Glutamatergic neuron (in vitro differentiated cells): ENCODE measurements around the gene CACNG6. TPM values are rescaled to one million over a fixed set of nuclear protein-coding genes. Genes with fewer than 3 reads are reported as not detected.
A peak's percentile ranks its signal among the peaks of the same experiment; 100 is the strongest.

ENCODE experiments used
- DNase-seq: peaks from one replicate; pipeline ENCODE4 v3.0.0; 2022
- H3K27ac Mint-ChIP-seq: one replicate; pipeline ENCODE4 v1.8.0; 2020; ENCODE audit warnings: mild to moderate bottlenecking, mixed read lengths, inconsistent platforms; ENCODE audit not compliant: unreplicated experiment
- H3K27me3 Mint-ChIP-seq: one replicate; pipeline ENCODE4 v1.8.0; 2020; ENCODE audit warnings: mild to moderate bottlenecking, moderate library complexity, mixed read lengths, inconsistent platforms; ENCODE audit not compliant: unreplicated experiment
- H3K36me3 Mint-ChIP-seq: one replicate; pipeline ENCODE4 v1.8.0; 2020; ENCODE audit warnings: mild to moderate bottlenecking, mixed read lengths, inconsistent platforms; ENCODE audit not compliant: unreplicated experiment
- H3K4me1 Mint-ChIP-seq: one replicate; pipeline ENCODE4 v1.8.0; 2020; ENCODE audit warnings: mild to moderate bottlenecking, low read depth, mixed read lengths, inconsistent platforms; ENCODE audit not compliant: unreplicated experiment
- H3K4me3 Mint-ChIP-seq: one replicate; pipeline ENCODE4 v1.8.0; 2020; ENCODE audit warnings: mild to moderate bottlenecking, mixed read lengths, inconsistent platforms; ENCODE audit not compliant: unreplicated experiment
- H3K9me3 Mint-ChIP-seq: one replicate; pipeline ENCODE4 v1.8.0; 2020; ENCODE audit warnings: mild to moderate bottlenecking, moderate library complexity, mixed read lengths, inconsistent platforms; ENCODE audit not compliant: unreplicated experiment
- total RNA-seq: library from RNA; stranded (reverse); fragmentation: NEBNext Ultra II Directional; extraction: Animal tissue kit (Norgen Biotek cat#: 25700); gene quantifications from one replicate; pipeline ENCODE4 v1.2.1, GENCODE V29; 2021; ENCODE audit not compliant: unreplicated experiment
- TF ChIP-seq, protein P1 (sequence below): fragments of 200-600 bp; sonication (generic); IDR thresholded peaks from one replicate; pipeline ENCODE4 v1.5.0; 2021; ENCODE audit not compliant: partially characterized antibody, unreplicated experiment

Gene CACNG6
- total RNA-seq, 1 donor from 2014 or later: 0.74 TPM

DNA sequence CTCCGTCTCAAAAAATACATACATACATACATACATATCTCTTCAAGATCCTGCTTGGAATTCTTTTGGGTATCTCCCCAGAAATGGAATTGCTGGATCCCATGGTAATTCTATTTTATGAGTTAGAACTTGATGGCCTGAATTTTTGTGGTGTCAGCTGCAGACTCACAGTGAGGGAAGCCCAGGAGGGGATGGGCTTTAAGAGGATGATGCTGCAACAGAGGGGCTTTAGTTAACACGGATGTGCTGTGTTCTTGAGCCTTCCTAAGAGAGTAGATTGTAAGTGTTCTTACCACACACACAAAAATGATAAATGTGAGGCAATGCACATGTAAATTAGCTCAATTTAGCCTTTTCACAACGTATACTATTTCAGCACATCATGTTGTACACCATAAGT, 31.8 kb downstream of the CACNG6 start:
- no peak overlapping the region for H3K4me3 Mint-ChIP-seq
- DNase-seq: no peak
- TF ChIP-seq, protein P1, sequence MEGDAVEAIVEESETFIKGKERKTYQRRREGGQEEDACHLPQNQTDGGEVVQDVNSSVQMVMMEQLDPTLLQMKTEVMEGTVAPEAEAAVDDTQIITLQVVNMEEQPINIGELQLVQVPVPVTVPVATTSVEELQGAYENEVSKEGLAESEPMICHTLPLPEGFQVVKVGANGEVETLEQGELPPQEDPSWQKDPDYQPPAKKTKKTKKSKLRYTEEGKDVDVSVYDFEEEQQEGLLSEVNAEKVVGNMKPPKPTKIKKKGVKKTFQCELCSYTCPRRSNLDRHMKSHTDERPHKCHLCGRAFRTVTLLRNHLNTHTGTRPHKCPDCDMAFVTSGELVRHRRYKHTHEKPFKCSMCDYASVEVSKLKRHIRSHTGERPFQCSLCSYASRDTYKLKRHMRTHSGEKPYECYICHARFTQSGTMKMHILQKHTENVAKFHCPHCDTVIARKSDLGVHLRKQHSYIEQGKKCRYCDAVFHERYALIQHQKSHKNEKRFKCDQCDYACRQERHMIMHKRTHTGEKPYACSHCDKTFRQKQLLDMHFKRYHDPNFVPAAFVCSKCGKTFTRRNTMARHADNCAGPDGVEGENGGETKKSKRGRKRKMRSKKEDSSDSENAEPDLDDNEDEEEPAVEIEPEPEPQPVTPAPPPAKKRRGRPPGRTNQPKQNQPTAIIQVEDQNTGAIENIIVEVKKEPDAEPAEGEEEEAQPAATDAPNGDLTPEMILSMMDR: no peak
- peaks cover 10% of the 10 kb centered on the region for H3K27me3 Mint-ChIP-seq
- peaks cover 5% of the 10 kb centered on the region for H3K4me1 Mint-ChIP-seq
- H3K27ac Mint-ChIP-seq: no peak overlapping the region
- no peaks in the 10 kb centered on the region for H3K36me3 Mint-ChIP-seq
- H3K9me3 Mint-ChIP-seq: no peaks in the 10 kb centered on the region

DNA sequence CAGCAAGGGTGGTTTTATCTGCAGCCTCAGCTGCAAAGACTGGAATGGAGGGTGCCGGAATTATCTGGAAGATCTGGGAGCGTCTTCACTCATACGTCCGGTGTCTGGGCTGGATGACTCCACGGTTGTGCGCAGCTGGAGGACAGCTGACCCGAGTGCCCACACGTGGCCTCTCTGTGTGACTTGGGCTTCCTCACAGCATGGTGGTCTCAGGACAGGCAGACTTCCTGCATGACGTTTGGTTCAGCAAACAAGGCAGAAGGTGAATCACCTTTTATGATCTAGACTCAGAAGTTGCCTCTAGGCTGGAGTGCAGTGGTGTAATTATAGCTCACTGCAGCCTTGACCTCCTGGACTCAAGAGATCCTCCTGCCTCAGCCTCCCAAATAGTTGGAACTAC, 33.2 kb downstream of the CACNG6 start:
- no peak for DNase-seq
- Mint-ChIP-seq H3K27me3 (peaks cover 10% of the 10 kb centered on the region), H3K27ac (no peak overlapping the region), H3K4me1 (peaks cover 5% of the 10 kb centered on the region), H3K36me3 (no peaks in the 10 kb centered on the region), H3K9me3 (no peaks in the 10 kb centered on the region), H3K4me3 (no peak overlapping the region)
- TF ChIP-seq, protein P1: no peak

DNA sequence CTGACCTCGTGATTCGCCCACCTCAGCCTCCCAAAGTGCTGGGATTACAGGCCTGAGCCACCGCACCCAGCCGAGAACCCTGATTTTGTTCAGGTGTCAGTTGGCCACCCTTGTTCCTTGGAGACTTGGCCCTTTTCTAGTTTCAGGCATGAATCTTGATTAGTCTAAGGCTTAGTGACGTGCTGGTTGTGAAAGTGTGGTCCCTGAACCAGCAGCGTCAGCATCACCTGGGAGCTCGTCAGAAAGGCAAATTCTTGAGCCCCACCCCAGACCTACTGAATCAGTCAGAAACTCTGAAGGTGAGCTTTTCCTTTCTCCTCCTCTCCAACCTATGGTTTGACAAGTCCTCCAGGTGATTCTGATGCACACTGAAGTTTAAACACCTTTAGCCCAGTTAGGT, 35.2 kb downstream of the CACNG6 start:
- Mint-ChIP-seq H3K9me3 (no peaks in the 10 kb centered on the region), H3K27ac (no peak overlapping the region), H3K4me3 (no peak overlapping the region), H3K27me3 (peaks cover 6% of the 10 kb centered on the region), H3K4me1 (peaks cover 6% of the 10 kb centered on the region), H3K36me3 (no peaks in the 10 kb centered on the region)
- DNase-seq: no peak
- TF ChIP-seq, protein P1: no peak

DNA sequence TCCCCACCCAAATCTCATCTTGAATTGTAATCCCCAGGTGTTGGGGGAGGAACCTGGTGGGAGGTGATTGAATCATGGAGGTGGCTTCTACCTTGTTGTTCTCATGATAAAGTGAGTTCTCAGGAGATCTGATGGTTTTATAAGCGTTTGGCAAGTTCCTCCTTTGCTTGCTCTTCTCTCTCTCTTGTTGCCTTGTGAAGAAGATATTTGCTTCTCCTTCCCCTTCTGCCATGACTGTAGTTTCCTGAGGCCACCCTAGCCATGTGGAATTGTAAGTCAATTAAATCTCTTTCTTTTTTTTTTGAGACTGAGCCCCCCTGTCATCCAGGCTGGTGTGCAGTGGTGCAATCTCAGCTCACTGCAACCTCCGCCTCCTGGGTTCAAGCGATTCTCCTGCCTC, 37.9 kb downstream of the CACNG6 start:
- Mint-ChIP-seq H3K27me3 (peaks cover under 1% of the 10 kb centered on the region), H3K4me1 (peaks cover 2% of the 10 kb centered on the region), H3K9me3 (no peaks in the 10 kb centered on the region), H3K4me3 (no peak overlapping the region), H3K27ac (no peak overlapping the region), H3K36me3 (no peaks in the 10 kb centered on the region)
- DNase-seq: no peak
- TF ChIP-seq, protein P1: no peak

DNA sequence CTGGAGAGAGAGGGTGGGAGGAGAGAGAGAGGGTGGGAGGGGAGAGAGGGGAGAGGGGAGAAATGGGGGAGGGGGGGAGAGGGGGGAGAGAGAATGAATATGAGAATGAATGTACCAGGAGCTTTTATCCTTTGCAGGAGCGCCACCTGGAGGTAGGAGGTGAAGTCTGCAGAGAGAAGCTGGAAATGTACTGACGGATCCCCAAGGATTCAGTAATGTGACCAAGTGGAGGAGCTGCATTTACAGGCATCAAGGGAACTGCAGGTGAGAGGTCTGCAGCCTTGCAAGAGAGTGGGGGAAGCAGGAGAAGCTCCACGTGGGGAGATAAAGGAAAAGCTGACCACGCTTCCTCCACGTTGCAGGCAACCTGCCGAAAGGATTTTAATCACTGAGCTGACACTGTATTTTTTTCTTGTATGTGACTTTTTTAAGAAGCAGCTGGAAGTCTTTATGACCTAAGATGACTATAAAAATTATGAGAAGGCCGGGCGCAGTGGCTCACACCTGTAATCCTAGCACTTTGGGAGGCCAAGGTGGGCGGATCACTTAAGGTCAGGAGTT, 38.6 kb downstream of the CACNG6 start:
- TF ChIP-seq, protein P1: peak; percentile 66
- no peaks in the 10 kb centered on the region for H3K27me3 Mint-ChIP-seq
- peaks cover 2% of the 10 kb centered on the region for H3K4me1 Mint-ChIP-seq
- H3K27ac Mint-ChIP-seq: no peak overlapping the region
- DNase-seq: peak; percentile 79
- no peaks in the 10 kb centered on the region for H3K36me3 Mint-ChIP-seq
- no peaks in the 10 kb centered on the region for H3K9me3 Mint-ChIP-seq
- H3K4me3 Mint-ChIP-seq: no peak overlapping the region
